HUES64 (cell line): ENCODE measurements around the gene KIR3DL1.
"Not testable (repeated sequence)": the region's sequence is repeated elsewhere in the genome, so short reads cannot be mapped to it uniquely, and the experiment has no call there.

Experiments used
- H3K27ac ChIP-seq: 2 replicates; pipeline ENCODE4 v1.7.0; 2013; ENCODE audit warnings: low read depth, low read length, inconsistent platforms
- H3K27me3 ChIP-seq: 2 replicates; pipeline ENCODE4 v1.6.1; 2013; ENCODE audit warnings: mild to moderate bottlenecking, low read length; ENCODE audit not compliant: insufficient read depth
- H3K36me3 ChIP-seq: 2 replicates; pipeline ENCODE4 v1.6.1; 2013; ENCODE audit warnings: mild to moderate bottlenecking, low read length; ENCODE audit not compliant: insufficient read depth
- H3K4me1 ChIP-seq: 2 replicates; pipeline ENCODE4 v1.6.1; 2013; ENCODE audit warnings: mild to moderate bottlenecking, low read length, moderate library complexity; ENCODE audit not compliant: insufficient read depth
- H3K4me3 ChIP-seq: 2 replicates; pipeline ENCODE4 v1.5.1; 2013; ENCODE audit warnings: mild to moderate bottlenecking, low read length, moderate library complexity
- H3K9ac ChIP-seq: 2 replicates; pipeline ENCODE4 v1.6.1; 2013; ENCODE audit warnings: mild to moderate bottlenecking, low read depth, low read length
- H3K9me3 ChIP-seq: 2 replicates; pipeline ENCODE4 v1.6.1; 2013; ENCODE audit warnings: low read depth, low read length; ENCODE audit not compliant: insufficient read depth
- WGBS: fragments of 150-250, 120-280 bp; methylation state at CpG from one replicate; pipeline ENCODE4 v1.1.7; 2013; ENCODE audit warnings: missing lambda C conversion rate; 5-methylcytosine and 5-hydroxymethylcytosine counted together

The KIR3DL1 gene

GRCh38 chr19:54788154-54788553, 28.1 kb upstream of the KIR3DL1 start:
- H3K9ac ChIP-seq, H3K4me3 ChIP-seq, H3K36me3 ChIP-seq, H3K27me3 ChIP-seq, H3K27ac ChIP-seq, H3K4me1 ChIP-seq: not testable (repeated sequence)
- H3K9me3 ChIP-seq: peaks cover 58% of the 10 kb centered on the region
- WGBS: 81% methylated on average over 6 of the region's 6 CpGs

DNA sequence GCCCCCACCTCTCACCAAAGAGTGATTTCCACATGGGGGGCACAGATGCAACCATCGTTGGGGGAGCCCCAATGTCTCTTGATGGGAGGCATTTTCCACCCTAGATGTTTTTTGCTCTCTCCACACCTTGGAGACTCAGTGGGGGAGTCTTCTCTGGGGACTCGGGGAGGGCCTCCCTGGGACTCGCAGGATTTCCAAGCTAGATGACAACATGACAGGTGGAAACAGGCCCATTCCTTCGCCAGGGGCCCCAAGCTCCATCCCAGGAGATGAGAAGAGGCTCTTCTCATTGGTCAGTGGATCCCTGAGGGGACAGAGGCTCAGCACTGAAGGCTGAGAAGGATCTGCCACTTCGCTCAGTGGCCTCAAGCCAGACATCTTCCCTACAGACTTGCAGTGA, 25.6 kb upstream of the KIR3DL1 start:
- no peak overlapping the region for H3K27ac ChIP-seq
- no peaks in the 10 kb centered on the region for H3K4me1 ChIP-seq
- peaks cover 57% of the 10 kb centered on the region for H3K9me3 ChIP-seq
- no peaks in the 10 kb centered on the region for H3K27me3 ChIP-seq
- no peaks in the 10 kb centered on the region for H3K36me3 ChIP-seq
- WGBS: 52% methylated on average over 5 of the region's 5 CpGs
- no peak overlapping the region for H3K4me3 ChIP-seq
- H3K9ac ChIP-seq: no peak overlapping the region

DNA sequence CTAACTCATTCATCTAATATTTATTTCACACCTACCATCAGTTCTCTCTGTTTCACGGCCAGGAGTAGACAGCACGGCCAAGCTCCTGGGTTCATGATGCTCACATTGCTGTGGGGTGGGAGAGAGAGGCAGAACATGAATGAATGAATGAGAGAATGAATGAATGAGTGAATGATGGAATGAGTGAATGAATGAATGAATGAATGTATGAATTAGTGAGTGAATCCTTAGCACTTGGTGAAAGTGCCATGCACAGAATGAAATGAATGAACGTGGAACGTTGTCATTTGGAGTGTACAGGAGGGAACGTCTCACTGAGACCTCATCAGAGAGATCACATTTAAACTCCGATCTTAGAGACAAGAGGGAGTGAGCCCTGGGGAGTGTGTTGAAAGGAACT, 24.8 kb upstream of the KIR3DL1 start:
- WGBS: 81% methylated on average over 6 of the region's 6 CpGs
- Histone ChIP-seq H3K4me1 (no peaks in the 10 kb centered on the region), H3K27me3 (no peaks in the 10 kb centered on the region), H3K4me3 (no peak overlapping the region), H3K27ac (no peak overlapping the region), H3K9ac (no peak overlapping the region), H3K36me3 (no peaks in the 10 kb centered on the region), H3K9me3 (peaks cover 49% of the 10 kb centered on the region)

GRCh38 chr19:54792814-54793213, 23.5 kb upstream of the KIR3DL1 start:
- H3K36me3 ChIP-seq: no peaks in the 10 kb centered on the region
- no peak overlapping the region for H3K4me3 ChIP-seq
- H3K9me3 ChIP-seq: peaks cover 39% of the 10 kb centered on the region
- H3K27me3 ChIP-seq: no peaks in the 10 kb centered on the region
- H3K27ac ChIP-seq: no peak overlapping the region
- no peaks in the 10 kb centered on the region for H3K4me1 ChIP-seq
- WGBS: 83% methylated on average over 8 of the region's 8 CpGs
- no peak overlapping the region for H3K9ac ChIP-seq

- Histone ChIP-seq H3K4me1 (no peaks in the 10 kb centered on the region), H3K36me3 (no peaks in the 10 kb centered on the region), H3K9me3 (peaks cover 14% of the 10 kb centered on the region), H3K27ac (no peak overlapping the region), H3K4me3 (no peak overlapping the region), H3K27me3 (no peaks in the 10 kb centered on the region), H3K9ac (no peak overlapping the region)
- 55% methylated on average over 1 of the region's 1 CpG for WGBS
Measured at GRCh38 chr19:54795758-54796157, 20.5 kb upstream of the KIR3DL1 start.

DNA sequence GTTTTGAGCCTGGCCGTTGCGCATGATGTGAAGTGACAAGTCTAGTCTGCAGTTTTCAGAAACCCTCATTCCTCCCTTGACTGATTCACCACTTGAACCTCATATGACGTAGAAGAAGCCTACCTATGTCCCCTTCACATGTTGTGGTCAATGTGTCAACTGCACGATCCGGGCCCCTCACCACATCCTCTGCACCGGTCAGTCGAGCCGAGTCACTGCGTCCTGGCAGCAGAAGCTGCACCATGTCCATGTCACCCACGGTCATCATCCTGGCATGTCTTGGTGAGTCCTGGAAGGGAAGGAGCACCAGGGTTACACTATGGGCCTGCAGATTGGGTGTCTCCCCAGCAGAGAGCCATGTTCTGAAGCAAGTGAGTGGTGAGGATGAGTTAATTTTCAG, 12.9 kb upstream of the KIR3DL1 start, which contains the start of gene KIR2DL4:
TSS of gene KIR2DL4 (plus strand) at position 201 of the 400 bp plus-strand sequence. CDS start at position 243, 42 bp downstream.
- H3K4me1 ChIP-seq: no peaks in the 10 kb centered on the region
- WGBS: 93% methylated on average over 10 of the region's 10 CpGs
- no peak within 1 kb of the TSS for H3K4me3 ChIP-seq

GRCh38 chr19:54804101-54804500, 12.2 kb upstream of the KIR3DL1 start:
- no peaks in the 10 kb centered on the region for H3K4me1 ChIP-seq
- H3K4me3 ChIP-seq: no peak overlapping the region
- H3K36me3 ChIP-seq: no peaks in the 10 kb centered on the region
- no peaks in the 10 kb centered on the region for H3K27me3 ChIP-seq
- H3K9me3 ChIP-seq: peaks cover 81% of the 10 kb centered on the region
- no peak overlapping the region for H3K27ac ChIP-seq
- 45% methylated on average over 5 of the region's 5 CpGs for WGBS
- no peak overlapping the region for H3K9ac ChIP-seq

More for the DNA sequence above, 12.9 kb upstream of the KIR3DL1 start, which contains the start of gene KIR2DL4:
- Histone ChIP-seq H3K36me3 (no peaks in the 10 kb centered on the region), H3K9ac (no peak within 1 kb of the TSS), H3K9me3 (peaks cover 74% of the 10 kb centered on the region), H3K27ac (no peak within 1 kb of the TSS), H3K27me3 (no peaks in the 10 kb centered on the region)

DNA sequence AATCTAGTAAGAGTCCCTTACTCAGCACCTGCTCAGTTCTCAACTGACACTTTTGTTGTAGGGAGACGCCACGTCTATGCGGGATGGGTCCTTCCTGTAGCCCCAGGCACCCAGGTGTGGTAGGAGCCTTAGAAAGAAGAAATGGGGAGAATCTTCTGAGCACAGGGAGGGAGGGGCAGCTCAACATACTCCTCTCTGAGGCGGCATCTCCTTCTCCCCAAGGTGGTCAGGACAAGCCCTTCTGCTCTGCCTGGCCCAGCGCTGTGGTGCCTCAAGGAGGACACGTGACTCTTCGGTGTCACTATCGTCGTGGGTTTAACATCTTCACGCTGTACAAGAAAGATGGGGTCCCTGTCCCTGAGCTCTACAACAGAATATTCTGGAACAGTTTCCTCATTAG, 11.7 kb upstream of the KIR3DL1 start:
- Histone ChIP-seq H3K4me3 (no peak overlapping the region), H3K36me3 (no peaks in the 10 kb centered on the region), H3K27me3 (no peaks in the 10 kb centered on the region), H3K4me1 (no peaks in the 10 kb centered on the region), H3K27ac (no peak overlapping the region), H3K9me3 (peaks cover 85% of the 10 kb centered on the region), H3K9ac (no peak overlapping the region)
- 84% methylated on average over 10 of the region's 10 CpGs for WGBS

DNA sequence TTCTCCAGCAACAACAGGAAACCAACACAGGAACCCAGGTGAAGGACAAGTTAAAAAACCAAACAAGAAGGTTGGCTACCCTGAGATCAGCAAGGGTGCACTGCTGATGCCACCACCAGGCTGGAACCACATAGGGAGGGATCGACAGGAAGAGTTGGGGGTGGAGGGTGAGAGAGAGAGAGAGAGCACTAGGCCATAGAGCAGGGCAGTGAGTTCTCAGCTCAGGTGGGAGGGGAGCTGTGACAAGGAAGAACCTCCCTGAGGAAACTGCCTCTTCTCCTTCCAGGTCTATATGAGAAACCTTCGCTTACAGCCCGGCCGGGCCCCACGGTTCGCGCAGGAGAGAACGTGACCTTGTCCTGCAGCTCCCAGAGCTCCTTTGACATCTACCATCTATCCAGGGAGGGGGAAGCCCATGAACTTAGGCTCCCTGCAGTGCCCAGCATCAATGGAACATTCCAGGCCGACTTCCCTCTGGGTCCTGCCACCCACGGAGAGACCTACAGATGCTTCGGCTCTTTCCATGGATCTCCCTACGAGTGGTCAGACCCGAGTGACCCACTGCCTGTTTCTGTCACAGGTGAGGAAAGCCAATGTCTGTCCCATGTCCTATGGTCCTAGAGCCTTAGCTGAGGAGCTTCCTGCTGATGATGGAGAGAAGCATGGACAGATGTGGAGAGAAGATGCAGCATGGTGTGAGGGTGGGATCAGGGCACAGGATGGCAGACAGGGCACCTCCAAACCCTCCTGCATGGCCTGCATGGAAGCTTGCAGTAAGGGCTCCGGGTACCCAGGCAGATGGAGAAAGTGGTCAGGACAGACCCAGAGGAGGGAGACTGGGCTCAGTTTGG, 10.4 kb upstream of the KIR3DL1 start:
- H3K36me3 ChIP-seq: no peaks in the 10 kb centered on the region
- no peaks in the 10 kb centered on the region for H3K27me3 ChIP-seq
- H3K4me1 ChIP-seq: no peaks in the 10 kb centered on the region
- H3K27ac ChIP-seq: no peak overlapping the region
- peaks cover 96% of the 10 kb centered on the region for H3K9me3 ChIP-seq
- H3K4me3 ChIP-seq: no peak overlapping the region
- no peak overlapping the region for H3K9ac ChIP-seq
- WGBS: 83% methylated on average over 14 of the region's 14 CpGs

GRCh38 chr19:54806516-54806838, 9.8 kb upstream of the KIR3DL1 start:
- Histone ChIP-seq H3K9me3 (peaks cover 96% of the 10 kb centered on the region), H3K9ac (no peak overlapping the region), H3K36me3 (no peaks in the 10 kb centered on the region), H3K27ac (no peak overlapping the region), H3K4me1 (no peaks in the 10 kb centered on the region), H3K27me3 (no peaks in the 10 kb centered on the region), H3K4me3 (no peak overlapping the region)
- 64% methylated on average over 2 of the region's 2 CpGs for WGBS

DNA sequence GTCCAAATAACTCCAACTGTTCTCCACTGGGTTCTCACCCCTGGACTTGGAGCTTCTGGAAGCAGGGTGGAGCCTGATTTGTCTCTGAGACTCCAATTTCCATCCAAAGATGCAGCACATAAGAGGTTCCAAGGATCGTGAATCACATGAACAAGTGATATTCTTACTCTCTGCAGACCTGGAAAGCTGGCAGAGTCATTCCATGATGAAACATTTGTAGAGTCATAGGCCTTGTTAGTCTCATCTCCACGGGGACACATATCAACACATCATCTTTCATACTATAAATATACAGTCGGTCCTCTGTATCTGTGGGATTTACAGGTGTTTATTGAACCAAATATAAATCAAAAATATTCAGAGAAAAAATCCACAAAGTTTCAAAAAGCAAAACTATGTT, 1.7 kb upstream of the KIR3DL1 start:
- H3K36me3 ChIP-seq, H3K4me3 ChIP-seq, H3K27me3 ChIP-seq, H3K4me1 ChIP-seq, H3K27ac ChIP-seq, H3K9ac ChIP-seq: not testable (repeated sequence)
- 45% methylated on average over 2 of the region's 3 CpGs for WGBS
- H3K9me3 ChIP-seq: peaks cover 94% of the 10 kb centered on the region
